GM18502 (cell line): ENCODE data around the gene EWSR1.

Source experiments
- ATAC-seq: cut with Tn5 transposase; IDR thresholded peaks from one replicate; pipeline ENCODE4 v1.9.1; 2021; ENCODE audit warnings: mild to moderate bottlenecking; ENCODE audit not compliant: unreplicated experiment, poor library complexity

The EWSR1 gene

GRCh38 chr22:29266564-29267461, 1.3 kb upstream of the EWSR1 start:
- no peak for ATAC-seq

- ATAC-seq: no peak
Measured at GRCh38 chr22:29267462-29267857, 608 bp upstream of the EWSR1 start.

DNA sequence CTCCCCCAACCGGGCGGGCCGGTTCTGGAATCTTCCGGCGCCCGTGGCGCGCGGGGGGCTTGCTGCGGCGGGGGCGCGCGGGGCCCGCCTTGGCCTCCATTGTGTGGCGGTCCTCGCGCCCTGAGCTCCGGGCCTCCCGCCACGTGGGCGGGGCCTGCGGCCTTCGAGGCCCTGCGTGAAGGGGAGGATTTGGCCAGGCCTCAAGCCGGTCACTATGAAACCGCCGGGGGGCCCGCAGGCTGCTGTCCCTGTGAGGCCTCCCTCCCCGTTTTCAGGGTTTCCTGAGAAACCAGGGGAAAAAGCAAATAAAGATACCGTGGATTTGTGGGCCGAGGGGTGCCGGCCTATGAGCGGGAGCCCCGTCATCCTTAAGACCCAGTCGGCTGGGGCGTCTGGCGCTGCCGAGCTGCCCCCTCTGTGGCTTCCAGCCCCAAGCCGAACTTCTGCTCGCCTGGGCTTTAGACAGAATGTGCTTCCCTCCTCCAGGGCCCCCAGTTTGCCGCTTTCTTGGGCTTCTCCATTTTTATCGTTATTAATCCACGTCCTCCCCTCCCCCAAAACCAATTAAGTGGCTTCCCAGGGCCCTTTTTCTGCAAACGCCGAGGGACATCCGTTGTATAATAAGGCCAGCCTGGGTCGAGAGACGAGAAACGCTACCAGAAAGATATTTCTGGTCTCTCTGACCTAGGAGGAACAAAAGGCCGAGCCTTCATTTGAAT, 602 bp downstream of the EWSR1 start:
- ATAC-seq: peak; percentile 29

DNA sequence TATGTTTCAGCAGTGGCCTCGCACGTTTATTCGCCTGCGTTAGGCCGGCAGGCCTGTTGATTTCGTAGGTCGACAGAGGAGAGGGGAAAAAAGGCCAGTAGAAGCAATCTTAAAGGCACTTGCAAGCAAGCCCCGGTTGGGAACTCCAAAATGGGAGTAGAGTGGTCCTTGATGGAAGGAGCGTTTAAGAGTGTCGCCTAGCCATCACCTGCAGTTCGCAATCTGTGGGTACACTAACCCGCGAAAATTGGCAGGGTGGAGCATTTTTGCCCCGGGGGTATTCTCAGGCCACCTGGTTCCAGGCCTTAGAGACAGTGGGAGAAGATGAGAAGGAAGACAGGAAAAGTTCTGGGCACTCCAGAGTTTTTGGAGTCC, 1.1 kb downstream of the EWSR1 start:
- ATAC-seq: no peak

GRCh38 chr22:29269731-29270474, 1.8 kb downstream of the EWSR1 start:
- no peak for ATAC-seq

DNA sequence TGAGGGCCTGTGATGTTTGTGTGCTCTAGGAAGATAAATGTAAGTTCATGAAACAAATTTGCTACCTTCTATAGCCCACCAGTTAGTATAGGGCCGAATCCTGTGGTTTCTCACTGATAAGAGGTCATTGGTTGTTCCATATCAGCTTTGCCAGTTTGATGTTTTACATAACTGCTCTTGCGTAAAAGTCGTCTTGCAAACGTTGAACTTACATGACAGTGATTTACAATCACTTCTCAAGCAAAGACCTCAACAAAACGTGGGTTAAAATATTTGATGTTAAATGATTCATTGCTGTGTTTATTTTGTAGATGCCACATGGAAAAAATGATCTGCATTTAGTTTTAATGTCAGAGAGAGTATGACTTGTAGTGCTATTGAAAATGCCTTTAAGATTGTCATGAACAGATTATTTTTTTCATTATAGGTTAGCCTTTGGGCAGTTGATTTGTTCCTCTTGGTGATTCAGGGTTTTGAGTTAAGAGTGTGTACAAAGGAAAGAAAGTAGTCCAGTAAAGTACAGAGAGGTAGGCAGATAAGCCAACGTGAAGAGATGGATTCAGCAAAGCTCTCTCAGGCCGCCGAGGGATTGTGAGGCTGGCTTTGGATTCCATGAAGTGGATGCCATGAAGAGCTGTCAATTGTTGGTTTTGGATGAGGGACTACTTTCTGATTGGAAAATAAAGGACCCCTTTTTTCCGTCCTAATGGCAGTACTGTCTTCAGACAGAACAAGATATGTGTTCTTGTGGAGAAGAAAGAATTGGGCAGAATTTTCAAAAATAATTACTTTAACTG, 2.6 kb downstream of the EWSR1 start:
- ATAC-seq: no peak

- no peak for ATAC-seq
Measured at GRCh38 chr22:29272624-29273023, 4.6 kb downstream of the EWSR1 start.

- ATAC-seq: no peak
Measured at GRCh38 chr22:29275167-29275566, 7.1 kb downstream of the EWSR1 start.

DNA sequence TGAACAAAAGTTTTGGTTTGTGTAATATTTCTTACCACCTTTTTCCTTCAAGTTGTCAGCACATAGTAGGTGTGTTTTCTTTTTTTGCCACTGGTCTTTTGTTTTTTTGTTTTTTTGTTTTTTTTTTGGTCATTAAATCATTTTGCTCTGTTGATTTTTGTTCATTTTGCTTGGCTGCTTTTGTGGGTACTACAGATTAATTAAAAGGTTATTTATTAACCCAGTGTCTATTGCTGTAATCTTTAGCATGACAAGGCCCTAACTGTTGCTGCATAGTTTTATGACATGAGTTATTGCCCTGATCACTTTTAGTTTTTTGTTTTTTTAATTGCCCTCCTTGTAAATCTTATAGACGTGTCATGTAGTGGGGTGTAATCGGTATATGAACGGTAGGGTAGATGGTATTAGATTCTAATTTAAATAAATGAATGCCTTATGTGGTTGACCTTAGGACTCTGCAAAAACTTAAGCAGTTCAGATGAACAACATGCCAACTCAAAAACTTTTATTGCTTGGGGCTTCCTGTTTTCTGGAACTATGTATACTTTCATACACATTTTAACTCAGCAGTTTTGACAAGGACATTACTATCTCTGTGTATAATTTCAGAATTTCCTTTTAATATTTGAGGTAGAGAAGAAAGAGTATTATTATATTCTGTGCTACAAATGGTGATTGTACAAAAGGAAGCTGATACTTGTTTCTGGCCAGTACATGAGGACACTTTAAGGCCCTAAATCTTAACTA, 7.9 kb downstream of the EWSR1 start:
- no peak for ATAC-seq

DNA sequence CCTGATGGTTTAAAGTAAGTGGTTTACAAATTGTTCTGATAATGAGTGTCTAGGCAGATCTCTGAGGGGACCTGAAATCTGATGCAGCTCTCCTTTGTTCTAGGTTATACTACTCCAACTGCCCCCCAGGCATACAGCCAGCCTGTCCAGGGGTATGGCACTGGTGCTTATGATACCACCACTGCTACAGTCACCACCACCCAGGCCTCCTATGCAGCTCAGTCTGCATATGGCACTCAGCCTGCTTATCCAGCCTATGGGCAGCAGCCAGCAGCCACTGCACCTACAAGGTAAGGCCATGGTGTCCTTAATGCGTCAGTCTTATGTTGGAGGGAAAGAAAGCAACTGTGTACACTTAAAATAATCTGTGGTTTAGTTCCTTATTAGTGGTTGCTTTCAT, 9.9 kb downstream of the EWSR1 start:
- no peak for ATAC-seq

DNA sequence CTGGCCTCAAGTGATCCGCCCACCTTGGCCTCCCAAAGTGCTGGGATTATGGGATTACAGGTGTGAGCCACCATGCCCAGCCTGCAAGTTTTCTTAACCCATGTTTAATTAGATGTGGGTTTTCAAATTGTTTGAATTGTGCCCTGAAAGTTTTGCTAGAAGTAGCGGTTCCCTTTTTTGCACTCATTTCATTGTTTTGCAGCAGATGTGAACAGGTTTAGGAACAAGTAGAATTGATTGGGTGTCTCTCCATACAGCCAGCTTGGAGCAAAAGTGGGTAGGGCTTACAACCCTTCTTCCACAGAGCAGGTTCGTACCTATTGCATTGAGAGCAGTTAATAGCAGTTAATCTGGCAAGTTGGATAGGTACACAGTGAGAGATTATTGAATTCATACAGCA, 16.1 kb downstream of the EWSR1 start:
- no peak for ATAC-seq

- ATAC-seq: no peak
Measured at GRCh38 chr22:29288837-29289236, 20.8 kb downstream of the EWSR1 start.

DNA sequence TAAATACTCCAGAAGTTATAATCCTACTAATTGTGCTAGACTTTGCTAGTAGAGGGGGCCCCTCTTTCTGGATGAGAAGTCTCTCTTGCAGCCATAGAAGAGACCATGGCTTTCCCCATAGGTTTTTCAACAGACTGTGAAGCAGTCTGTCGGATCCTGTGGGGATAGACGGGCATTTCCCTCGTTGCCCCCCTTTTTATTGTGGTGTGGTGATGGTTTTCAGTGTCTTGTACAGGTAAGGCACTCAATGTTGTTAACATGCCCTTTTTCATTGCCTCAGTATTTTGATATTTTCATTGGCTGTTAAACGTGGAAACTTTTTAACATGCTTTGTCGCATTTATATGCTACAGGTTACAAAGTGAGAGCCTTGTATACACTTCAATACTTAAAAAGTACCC, 22.0 kb downstream of the EWSR1 start:
- ATAC-seq: no peak

GRCh38 chr22:29291215-29291614, 23.1 kb downstream of the EWSR1 start:
- ATAC-seq: no peak

GRCh38 chr22:29292379-29292778, 24.3 kb downstream of the EWSR1 start:
- no peak for ATAC-seq

DNA sequence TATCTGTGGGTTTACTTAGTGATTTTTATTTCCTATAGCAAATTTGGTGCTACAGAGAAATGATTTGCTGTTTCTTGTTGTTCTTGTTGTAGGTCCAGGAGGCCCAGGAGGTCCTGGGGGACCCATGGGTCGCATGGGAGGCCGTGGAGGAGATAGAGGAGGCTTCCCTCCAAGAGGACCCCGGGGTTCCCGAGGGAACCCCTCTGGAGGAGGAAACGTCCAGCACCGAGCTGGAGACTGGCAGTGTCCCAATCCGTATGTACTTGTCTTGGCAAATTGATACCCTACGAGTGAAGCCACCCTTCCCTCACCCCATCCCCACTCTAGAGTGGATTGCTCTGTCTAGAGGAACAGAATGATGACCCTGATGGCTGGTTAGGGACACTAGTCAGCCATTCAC, 30.6 kb downstream of the EWSR1 start:
- no peak for ATAC-seq

- no peak for ATAC-seq
Measured at GRCh38 chr22:29299136-29299900, 31.2 kb downstream of the EWSR1 start.

DNA sequence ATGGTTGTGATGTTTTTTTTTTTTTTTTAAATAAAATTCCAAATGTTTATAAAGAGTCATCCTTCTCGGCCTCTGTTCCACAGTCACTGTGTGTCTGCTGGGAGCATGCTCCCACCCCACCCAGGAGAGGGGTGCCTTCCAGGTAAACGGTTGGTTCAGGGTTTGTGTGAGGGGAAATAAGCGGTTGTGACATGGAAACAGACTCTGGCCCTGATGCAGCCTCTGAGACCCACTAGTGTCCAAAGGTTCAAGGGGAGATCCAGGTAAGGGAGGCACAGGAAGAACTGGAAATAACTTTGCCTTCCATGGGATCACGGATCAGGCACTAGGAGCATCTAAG, 32.4 kb downstream of the EWSR1 start:
- ATAC-seq: no peak
